HG02973 (cell line): ENCODE measurements around the gene RNH1.

Experiments used
- ATAC-seq: cut with Tn5 transposase; IDR thresholded peaks from one replicate; pipeline ENCODE4 v1.9.1; 2021; ENCODE audit warnings: moderate library complexity; ENCODE audit not compliant: unreplicated experiment

The RNH1 gene

DNA sequence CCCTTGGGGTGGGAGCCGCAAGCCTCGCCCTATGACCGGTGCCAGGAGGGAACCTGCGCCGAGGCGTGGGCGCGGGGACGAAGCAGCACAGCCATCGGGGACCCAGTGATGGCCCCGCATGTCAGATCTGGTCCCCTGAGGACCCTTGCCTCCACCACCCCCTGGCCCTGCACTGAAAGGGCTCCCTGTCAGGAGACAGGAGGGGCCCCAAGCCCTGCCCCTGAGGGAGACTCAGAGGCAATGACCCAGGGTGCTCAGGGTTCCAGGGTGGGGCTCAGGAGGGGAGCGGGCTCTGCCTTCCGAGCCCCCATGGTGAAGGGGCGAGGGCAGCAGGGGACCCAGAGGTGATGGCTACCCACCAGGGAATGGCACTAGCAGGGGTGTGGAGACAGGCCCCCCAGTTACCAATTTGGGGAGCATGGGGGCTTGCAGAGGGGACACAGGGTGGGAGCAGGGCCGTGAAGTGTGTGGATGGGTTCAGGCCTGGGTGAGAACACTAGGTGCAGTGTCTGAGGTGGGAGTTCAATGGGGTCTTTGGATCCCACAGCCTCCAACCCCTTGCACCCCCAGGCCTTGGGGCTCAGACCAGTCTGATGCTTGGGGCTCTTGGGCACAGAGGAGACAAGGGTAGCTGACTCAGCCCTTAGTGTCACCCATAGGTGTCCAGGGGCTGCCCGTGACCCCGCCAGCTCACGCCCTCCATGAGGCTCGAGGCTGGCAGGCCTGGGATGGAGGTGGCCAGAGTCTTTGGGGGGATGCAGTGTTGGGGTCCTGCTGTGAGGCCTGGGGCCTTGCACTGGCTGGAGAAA, 30.8 kb upstream of the RNH1 start:
- no peak for ATAC-seq

DNA sequence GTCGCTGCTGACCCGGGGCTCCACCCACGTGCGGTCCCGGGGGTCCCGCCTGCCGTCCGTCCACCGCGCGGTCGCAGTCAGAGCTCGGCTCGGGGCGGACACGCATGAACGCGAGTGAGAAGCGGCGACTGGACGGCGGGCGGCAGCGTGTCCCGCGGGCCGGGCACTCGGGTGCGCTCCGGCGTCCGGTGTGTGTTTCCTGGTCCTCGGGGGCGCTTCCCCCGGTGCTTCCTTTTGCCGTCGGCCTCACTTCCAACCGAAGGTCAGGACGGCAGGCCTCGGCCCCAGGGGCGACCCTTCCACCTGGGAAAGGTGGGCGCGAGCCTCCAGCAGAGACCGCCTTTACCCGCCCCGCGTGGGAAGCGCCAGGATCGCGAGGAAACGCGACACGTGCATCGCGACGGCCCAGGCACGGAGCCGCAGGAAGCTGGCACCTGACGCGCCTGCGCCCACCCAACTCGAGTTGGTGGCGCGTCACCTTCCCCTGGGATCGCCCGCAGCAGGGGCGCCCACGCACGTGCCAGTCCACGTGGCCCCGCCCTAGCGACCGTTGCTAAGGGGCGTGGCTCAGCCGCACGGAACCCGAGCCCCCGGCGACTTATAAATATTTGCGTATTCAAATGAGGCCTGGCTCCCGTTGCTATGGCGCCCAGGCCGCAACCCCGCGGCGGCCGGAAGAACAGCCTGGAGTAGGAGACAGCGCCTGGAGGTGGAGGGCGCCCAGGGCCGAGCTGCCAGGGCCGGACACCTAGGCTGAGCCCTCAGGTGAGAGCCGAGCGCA, 30.0 kb upstream of the RNH1 start, which contains the start of gene LRRC56:
Gene LRRC56, plus strand, starts transcription at position 687 of the 781 bp plus-strand sequence. CDS start 3,158 bp downstream, outside the sequence.
- ATAC-seq: peak; percentile 46

DNA sequence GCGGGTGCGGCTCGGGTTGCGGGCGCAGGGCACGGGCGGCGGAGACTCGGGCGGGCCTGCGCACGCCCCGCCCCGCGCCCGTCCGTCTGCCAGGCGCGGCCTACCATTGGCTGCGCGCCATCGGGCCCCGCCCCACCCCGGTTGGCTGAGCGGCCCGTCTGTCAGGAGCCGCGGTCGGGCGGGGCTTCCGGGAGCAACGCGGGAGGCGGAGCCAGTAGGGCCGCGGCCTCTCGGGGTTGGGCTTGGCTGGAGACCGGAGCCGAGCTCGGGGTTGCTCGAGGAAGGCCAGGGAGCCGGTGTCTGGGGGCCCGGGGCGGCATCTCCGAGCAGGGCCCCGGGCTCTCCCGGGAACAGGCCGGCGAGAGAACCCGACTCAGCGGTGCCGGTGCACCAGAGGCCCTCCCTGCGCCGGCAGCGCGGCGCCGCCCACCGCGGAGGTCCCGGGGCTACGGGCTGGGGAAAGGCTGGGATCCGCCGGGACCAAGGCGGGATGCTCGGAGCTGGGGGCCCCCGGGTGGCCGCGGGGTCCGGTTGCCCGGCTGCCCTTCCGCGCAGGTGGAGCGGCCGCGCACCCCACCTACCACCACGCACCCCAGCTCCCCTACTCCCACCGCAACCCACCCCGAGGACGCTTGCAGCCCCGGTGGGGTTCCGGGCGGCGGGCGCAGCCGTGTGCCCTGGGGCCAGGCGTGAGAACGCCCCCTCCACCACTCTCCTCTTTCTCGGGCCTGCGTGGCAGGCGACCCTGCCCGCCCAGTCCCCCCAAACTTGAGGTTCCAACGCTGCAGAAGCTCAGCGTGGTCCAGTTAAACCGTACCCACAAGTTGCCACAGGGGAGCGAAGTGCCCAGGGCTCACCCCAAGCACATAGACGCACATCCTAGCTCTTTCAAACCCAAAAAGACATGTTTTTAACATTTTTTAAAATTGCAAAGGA, 28.7 kb upstream of the RNH1 start, which contains the start of gene HRAS:
Gene HRAS, minus strand, starts transcription at position 58 of the 936 bp plus-strand sequence.
- peak; percentile 54 for ATAC-seq

- ATAC-seq: no peak
These were observed 28.1 kb upstream of the RNH1 start for GRCh38 chr11:535210-535518.

- no peak for ATAC-seq
These were observed 27.6 kb upstream of the RNH1 start for GRCh38 chr11:534396-535209.

GRCh38 chr11:533586-534395, 26.7 kb upstream of the RNH1 start:
- no peak for ATAC-seq

DNA sequence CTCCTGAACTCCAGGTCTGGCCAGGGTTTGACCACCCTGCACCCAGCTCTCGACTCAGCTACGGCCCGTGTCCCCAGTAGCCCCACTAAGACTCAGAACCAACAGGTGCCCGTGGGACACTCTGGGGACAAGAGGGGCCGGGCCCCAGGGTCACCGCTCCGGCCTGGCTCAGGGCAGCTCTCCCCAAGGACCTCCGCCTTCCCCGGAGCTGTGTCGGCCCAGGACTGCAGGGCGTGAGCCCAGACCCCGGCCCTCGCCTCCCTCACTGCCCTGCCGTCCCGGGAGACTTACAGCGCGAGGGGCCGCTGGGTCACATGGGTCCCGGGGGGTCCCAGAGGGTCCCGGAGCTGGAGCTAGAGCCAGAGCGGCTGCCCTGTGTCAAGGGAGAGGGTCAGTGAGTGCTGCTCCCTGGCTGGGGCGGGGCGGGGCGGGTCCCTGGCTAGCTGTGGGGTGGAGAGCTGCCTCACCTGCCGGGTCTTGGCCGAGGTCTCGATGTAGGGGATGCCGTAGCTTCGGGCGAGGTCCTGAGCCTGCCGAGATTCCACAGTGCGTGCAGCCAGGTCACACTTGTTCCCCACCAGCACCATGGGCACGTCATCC, 26.0 kb upstream of the RNH1 start:
- no peak for ATAC-seq

- no peak for ATAC-seq
These were observed 25.5 kb upstream of the RNH1 start for GRCh38 chr11:532527-532985.

- ATAC-seq: no peak
These were observed 25.0 kb upstream of the RNH1 start for GRCh38 chr11:531919-532526.

DNA sequence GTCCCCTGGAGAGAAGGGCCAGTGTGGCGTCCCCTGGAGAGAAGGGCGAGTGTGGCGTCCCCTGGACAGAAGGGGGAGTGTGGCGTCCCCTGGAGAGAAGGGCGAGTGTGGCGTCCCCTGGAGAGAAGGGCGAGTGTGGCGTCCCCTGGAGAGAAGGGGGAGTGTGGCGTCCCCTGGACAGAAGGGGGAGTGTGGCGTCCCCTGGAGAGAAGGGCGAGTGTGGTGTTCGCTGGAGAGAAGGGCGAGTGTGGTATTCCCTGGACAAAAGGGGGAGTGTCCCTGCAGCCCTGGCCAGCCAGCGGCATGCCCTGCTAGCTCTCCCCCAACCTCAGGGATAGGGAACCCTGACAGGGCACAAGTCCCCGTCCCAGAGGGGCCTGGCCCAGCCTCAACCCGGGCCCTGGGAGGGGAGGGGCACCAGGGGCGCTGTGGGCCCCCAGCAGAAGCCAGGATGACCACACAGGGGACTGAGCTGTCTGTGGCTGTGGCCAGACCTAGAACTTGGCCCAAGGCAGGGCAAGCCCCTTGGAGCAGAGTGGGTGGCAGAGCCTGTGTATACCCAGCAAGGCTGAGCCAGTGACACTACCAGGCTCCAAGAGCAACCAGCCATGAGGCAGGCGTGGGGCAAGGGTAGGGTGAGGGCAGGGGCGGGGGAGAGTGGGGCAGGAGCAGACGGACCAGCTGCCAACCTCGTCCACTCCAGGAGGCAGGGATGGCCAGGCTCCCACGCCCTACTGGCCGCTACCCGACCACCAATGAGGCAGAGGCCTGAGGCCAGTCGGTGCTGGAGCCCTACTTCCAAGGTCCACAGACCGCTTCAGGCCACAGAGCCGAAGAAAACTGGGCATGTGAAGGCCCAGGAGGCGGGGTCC, 24.2 kb upstream of the RNH1 start:
- ATAC-seq: no peak

- no peak for ATAC-seq
These were observed 22.8 kb upstream of the RNH1 start for GRCh38 chr11:529728-530411.

DNA sequence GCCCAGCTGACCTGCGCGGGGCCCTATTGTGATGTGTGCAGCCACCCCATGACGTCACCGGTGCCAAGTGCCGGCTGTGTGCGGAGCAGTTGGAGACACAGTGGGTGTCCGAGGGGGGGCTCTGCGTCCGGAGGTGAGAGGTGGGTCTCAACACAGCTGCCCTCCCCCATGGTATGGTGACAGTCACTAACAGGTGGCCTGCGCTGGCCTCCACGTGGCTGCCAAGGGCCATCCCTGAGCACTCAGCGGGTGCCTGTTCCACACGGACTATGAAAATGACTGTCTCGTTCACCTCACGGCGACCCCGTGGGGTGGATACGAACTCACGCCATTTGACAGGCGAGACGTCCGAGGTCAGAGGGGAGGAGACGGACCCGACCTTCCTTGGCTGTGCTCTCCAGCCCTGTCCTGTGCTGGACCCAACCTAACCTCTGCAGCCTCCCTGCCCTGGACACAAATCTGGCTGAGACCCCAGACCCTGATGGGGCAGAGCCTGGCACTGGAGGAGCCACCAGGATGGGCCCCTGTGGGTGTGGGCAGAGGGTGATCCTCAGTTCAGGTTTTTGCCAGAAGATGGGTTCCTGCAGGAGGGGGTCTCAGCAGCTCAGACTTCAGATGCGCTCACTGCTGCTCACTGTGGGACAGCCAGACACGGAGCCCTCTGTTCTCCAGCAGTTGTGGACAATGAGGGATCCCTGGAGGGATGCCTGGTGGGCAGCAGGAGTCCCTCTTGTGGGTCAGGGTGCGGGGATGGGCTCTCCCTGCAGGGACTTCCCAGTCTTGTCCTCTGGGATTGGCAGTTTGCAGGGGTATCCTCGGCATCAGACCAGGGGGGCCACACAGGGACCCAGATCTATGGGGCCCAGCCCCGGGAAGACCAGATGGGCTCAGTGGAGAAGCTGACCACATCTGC, 22.0 kb upstream of the RNH1 start:
- no peak for ATAC-seq

DNA sequence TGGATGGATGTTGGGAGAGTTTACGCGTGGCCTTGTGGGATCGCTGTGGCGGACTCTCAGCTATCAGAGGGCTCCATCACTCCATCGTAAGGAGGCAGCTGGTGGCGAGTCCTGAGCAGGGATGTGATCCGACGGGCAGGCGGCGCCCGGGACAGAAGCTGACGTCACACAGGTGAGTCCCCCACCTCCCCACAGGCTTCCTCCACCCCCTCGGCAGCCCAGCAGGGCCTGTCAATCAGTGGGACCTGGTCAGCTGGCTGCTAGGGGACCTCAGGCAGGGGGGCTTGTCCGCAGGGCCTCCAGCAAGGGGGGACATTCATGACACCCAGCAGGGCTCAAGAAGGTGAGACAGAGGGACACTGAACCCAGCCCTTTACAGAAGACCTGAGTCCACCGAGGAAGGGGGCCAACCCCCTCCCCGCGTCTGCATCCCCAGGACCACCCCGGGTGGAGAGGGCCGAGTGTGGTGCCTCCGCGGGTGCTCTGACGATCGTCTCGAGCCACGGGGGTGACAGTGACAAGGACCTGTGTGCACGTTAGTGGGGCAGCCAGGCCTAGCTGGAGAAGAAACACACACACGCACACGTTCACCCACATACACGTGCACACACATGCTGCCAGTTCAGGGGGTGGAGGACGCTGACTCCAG, 21.2 kb upstream of the RNH1 start:
- no peak for ATAC-seq

DNA sequence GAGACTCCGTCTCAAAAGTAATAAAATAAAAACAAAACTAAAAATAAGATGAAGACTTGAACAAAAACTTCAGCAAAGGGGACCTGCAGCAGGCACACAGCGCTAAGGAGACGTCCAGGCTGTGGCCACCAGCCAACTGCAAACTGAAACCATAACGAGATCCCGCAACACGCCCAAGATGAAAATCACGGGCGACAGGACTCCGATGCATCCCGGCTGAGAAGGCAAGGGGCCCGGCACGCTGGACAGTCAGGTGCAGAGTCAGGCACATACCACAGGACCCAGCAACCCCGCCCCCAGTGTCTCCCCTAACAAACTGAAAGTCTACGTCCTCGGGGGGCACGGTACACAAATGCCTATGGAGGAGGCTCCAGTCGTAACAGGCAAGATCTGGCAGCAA, 19.1 kb upstream of the RNH1 start:
- no peak for ATAC-seq

DNA sequence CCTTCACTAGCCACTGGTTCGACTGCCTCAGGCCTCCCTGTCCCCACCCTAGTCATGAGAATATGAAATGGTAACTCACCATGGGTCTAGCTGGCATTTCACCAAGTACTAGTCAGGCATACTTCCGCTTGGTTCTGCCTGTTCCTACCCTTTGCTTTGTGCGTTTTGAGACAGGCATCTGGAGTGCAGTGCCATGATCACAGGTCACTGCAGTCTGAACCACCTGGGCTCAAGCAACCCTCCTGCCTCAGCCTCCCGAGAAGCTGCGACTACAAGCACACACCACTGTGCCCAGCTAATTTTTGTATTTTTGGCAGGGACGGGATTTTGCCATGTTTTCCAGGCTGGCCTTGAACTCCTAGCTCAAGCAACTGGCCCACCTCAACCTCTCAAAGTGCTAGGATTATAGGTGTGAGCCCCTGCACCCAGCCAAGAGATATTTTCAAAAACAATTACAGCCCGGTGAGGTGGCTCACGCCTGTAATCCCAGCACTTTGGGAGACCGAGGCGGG, 14.2 kb upstream of the RNH1 start:
- ATAC-seq: no peak
